Activated T-cell treated with anti-CD3 and anti-CD28 coated beads, Interleukin-2, amount 50 U/mL, for 1 hour (primary cell): Measurements from ENCODE around the gene MT1G.
"Not testable (repeated sequence)": the region's sequence is repeated elsewhere in the genome, so short reads cannot be mapped to it uniquely, and the experiment has no call there.

Experiments used
- DNase-seq: peaks from one replicate; pipeline ENCODE4 v3.0.0-alpha.2; 2020

Gene MT1G

DNA sequence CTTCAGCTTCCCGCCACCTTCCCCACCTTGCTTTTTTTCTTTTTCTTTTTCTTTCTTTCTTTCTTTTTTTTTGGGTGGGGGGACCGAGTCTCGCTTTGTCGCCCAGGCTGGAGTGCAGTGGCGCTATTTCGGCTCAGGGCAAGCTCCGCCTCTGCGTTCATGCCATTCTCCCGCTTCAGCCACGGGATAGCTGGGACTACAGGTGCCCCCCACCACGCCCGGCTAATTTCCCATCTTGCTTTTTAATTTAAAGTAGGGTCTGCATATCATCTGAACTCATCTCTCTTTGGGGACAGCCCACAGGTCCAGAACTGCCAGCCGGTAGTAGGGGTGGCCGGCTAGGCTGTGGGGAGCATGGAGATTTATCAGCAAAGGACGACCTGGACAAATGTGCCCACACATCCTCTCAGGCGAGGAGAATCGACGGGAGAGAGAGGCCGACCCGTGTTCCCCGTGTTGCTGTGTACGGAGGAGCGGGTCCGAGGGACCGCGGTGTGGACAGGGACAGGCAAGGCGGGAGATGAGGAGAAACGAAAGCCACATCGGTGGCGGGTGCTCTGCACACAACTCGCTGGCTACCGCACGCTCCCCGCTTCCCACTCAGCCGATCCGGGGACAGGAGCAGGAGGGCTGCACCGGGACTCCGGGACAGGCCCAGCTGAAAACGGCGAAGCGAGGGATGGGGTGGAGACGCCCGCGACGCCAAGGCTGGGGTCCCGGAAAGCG is 33.0 kb downstream of the MT1G start:
- DNase-seq, result no peak

DNA sequence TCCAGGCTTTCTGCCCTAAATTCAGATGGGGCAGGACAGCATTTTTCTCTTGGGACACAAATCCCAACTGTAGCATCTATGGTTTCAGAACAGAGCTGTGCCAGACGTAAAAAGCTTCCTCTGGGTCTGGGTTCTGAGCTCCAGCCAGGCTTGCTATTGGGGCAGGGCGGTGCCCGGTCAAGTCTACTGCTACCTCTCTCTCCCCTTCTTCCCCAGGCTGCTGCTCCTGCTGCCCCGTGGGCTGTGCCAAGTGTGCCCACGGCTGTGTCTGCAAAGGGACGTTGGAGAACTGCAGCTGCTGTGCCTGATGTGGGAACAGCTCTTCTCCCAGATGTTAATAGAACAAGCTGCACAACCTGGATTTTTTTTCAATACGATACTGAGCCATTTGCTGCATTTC is 34.3 kb downstream of the MT1G start:
- no peak for DNase-seq

DNA sequence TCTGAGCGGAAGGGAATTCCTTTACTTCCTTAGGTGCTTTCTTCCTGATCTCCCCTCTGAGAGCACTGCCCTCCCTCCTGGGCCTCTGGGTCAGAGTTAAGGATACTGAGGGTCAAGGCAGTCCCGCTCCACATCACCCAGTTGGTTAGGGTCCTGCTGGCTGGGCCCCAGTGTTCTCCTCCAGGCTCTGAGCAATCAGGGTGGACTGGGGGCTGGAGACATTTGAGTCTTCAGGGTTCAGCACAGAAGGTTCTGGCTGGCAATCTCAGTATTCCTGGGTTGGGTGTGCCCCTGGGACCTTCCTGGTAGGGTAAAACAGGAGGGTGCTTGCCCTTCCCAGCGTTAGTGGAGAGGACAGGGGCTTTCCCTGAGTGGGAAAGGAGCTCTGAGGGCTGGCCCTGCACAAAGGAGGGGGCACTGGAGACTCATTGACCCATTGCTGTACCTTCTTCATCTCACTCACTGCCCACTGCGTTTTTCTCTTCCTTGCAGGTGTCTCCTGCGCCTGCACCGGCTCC is 35.0 kb downstream of the MT1G start:
- DNase-seq, result no peak

DNA sequence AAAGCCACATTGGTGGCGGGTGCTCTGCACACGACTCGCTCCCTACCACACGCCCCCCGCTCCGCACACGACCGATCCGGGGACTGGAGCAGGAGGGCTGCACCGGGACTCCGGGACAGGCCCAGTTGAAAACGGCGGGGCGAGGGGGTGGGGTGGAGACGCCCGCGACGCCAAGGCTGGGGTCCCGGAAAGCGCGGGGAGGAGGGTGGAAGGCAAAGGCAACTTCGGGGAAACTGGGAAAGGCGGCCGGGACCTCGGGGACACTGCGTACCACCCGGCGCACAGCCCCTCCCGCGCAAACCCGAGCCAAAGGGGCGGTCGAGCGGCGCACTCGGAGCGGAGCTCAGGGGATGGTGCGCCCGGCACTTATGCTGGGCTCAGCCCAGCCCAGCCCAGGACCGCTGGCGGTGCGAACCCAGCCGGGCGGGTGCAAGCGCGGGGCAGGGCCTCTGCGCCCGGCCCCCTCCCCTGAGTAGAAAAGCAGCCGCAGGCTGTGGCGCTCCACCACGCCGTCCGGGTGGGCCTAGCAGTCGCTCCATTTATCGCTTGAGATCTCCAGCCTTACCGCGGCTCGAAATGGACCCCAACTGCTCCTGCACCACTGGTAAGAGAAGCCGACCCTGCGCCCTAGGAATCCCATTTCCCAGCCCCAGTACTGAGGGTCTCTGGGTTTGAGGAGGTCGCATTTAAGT is 35.6 kb downstream of the MT1G start, which contains the start of gene MT1M:
MT1M (plus strand) TSS at position 504 of the 692 bp plus-strand sequence; CDS start at position 577, 73 bp downstream.
- peak; percentile 29 for DNase-seq

DNA sequence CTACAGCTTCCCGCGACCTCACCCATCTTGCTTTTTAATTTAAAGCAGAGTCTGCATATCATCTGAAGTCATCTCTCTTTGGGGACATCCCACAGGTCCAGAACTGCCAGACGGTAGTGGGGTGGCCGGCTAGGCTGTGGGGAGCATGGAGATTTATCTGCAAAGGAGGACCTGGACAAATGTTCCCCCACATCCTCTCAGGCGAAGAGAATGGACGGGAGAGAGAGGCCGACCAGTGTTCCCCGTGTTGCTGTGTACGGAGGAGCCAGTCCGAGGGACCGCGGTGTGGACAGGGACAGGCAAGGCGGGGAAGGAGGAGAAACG is 36.1 kb downstream of the MT1G start:
- no peak for DNase-seq

DNA sequence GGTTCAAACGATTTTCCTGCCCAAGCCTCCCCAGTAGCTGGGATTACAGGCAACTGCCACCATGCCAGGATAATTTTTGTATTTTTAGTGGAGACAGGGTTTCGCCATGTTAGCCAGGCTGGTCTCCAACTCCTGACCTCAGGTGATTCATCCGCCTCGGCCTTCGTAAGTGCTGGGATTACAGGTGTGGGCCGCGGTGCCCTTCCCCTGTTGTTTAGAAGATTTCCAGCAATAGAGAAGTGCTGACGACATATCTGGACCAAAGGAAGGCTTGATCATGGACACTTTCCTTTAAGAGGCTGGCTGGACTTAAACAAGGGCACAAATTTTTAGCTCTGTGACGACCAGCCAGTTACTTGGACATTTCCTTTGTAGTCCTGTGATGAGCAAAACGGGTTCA is 36.7 kb downstream of the MT1G start:
- no peak for DNase-seq

DNA sequence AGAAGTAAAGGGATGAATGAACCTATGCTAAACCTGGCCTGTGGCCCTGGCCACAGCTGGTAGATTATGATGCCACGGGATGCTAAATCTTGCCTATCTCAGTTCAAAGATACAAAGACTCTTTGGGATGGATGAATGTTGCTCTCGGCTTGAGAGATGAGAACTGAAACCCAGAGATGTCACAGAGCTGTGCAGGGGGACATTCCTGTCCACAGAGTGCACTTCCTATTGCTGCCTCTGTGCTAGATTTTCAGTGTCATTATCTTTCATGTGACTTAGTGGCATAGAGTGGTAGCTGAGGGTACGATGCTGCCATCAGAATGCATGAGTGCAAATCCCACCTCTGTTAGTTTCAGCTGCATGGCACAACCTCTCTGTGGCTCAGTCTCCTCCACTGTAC is 37.7 kb downstream of the MT1G start:
- DNase-seq, result no peak

DNA sequence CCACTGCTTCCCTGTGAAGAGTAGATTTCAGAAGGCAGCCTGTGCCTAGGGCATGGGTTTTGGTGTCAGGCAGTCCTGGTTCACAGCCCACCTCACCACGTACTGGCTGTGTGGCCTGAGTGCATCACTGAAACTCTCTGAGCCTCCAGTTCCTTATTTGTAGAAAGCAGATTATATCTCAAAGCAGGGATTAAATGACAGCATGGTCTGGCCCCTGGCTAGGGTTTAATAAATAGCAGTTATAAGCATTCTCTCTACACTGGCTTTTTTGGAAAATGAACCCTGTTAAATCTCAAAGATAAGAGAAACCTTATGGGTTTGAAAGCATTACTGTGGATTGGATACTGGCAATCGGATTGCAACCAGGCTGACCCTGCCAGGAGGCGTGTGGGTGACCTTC is 38.3 kb downstream of the MT1G start:
- DNase-seq, result no peak

DNA sequence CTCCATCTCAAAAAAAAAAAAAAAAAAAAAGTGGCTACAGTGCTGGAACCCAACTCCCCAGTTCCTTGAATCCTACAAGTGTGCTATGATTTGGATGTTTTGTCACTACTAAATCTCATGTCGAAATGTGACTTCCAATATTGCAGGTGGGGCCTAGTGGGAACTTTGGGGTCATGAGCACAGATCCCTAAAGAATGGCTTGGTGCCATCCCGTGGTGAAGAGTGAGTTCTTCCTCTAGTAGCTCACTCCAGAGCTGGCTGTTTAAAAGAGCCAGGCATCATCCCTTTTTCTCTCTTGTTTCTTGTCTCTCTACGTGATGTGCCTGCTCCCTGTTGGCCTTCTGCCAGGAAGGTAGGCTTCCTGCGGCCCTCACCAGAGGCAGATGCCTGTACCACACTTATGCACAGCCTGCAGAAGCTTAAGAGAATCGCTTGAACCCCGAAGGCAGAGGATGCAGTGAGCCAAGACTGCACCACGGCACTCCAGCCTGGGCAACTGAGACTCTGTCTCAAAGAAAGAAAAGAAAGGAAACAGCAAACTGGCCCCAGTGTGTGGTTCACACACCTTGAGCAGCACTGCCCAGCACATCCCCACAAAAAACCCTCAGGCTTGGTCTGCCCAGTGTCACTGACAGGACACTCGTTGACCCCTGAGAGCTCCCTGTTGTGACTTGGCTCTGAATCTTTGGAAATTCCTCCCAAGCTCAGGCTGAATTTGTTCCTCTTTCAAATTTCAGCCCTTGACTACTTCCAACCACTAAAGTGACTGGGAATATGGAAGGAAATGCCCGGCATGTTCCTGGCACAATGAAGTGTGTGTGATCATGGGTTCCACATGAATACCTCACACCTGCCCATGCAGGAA is 39.1 kb downstream of the MT1G start:
- DNase-seq, result no peak

DNA sequence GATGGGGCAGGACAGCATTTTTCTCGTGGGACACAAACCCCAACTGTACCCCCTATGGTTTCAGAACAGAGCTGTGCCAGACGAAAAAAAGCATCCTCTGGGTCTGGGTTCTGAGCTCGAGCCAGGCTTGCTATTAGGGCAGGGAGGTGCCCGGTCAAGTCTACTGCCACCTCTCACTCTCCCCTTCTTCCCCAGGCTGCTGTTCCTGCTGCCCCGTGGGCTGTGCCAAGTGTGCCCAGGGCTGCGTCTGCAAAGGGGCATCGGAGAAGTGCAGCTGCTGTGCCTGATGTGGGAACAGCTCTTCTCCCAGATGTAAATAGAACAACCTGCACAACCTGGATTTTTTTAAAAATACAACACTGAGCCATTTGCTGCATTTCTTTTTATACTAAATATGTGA is 41.2 kb downstream of the MT1G start:
- no peak for DNase-seq

DNA sequence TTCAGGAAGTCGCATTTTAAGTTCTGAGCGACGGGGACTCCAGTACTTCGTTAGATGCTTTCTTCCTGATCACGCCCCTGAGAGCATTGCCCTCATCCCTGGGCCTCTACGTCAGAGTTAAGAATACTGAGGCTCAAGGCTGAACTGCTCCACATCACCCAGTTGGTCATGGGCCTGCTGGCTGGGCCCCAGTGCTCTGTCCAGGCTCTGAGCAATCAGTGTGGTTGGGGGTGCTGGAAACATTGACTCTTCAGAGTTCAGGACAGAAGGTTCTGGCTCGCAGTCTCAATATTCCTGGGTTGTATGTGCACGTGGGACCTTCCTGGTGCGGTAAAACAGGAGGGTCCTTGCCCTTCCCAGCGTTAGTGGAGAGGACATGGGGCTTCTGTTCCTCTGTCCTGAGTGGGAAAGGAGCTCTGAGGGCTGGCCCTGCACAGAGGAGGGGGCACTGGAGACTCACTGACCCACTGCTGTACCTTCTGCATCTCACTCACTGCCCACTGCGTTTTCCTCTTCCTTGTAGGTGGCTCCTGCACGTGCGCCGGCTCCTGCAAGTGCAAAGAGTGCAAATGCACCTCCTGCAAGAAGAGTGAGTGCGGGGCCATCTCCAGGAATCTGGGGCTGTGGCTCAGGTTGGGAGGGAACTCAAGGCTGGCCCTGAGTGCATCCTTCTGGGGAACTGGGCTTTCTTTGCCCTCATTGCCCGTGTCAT is 41.8 kb downstream of the MT1G start:
- no peak for DNase-seq

DNA sequence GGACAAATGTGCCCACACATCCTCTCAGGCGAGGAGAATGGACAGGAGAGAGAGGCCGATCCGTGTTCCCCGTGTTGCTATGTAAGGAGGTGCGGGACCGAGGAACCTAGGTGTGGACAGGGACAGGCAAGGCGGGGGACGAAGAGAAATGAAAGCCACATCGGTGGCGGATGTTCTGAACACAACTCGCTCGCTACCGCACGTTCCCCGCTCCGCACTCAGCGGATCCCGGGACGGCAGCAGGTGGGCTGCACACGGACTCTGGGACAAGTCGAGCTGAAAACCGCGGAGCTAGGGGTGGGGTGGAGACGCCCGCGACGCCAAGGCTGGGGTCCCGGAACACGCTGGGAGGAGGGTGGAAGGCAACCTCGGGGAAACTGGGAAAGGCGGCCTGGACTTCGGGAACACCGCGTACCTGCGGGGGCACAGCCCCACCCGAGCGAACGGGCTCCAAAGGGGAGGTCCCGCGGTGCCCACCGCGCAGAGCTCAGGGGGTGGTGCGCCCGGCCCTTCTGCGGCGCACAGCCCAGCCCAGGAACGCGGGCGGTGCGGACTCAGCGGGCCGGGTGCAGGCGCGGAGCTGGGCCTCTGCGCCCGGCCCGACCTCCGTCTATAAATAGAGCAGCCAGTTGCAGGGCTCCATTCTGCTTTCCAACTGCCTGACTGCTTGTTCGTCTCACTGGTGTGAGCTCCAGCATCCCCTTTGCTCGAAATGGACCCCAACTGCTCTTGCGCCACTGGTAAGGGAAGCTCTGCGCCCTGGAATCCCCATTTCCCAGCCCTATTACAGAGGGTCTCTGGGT is 42.5 kb downstream of the MT1G start, which contains the start of gene MT1E:
MT1E (plus strand) TSS at position 642 of the 803 bp plus-strand sequence; CDS start at position 713, 71 bp downstream.
- DNase-seq, result peak; percentile 58

DNA sequence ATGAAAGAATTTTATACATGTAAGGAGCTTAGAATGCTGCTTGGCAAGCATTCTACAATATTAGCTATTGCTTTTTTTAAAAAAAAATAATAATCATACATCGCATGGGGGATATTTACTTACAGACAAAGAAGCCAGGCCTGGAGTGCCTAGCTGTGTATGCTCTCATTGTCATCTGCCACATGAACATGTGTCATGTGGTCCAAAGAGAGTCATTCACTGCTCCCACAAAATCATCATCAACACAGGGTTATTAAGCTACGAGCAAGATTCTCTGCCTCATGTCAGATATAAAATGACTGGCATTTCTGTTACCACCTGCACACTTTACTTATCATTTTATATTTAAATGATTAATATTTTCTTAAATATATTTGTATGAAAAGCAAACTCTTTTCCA is 44.2 kb downstream of the MT1G start:
- DNase-seq, result no peak

DNA sequence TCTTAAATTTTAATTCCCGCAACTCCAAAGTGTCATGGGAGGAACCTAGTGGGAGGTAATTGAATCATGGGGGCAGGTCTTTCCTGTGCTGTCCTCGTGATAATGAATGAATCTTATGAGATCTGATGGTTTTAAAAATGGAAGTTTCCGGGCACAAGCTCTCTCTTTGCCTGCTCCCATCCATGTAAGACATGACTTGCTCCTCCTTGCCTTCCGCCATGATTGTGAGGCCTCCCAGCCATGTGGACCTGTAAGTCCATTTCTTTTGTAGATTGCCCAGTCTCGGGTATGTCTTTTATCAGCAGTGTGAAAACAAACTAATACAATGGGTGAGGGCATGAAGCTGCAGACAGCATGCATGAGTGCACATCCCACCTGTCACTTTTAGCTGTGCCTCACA is 44.7 kb downstream of the MT1G start:
- DNase-seq, result not testable (repeated sequence)

DNA sequence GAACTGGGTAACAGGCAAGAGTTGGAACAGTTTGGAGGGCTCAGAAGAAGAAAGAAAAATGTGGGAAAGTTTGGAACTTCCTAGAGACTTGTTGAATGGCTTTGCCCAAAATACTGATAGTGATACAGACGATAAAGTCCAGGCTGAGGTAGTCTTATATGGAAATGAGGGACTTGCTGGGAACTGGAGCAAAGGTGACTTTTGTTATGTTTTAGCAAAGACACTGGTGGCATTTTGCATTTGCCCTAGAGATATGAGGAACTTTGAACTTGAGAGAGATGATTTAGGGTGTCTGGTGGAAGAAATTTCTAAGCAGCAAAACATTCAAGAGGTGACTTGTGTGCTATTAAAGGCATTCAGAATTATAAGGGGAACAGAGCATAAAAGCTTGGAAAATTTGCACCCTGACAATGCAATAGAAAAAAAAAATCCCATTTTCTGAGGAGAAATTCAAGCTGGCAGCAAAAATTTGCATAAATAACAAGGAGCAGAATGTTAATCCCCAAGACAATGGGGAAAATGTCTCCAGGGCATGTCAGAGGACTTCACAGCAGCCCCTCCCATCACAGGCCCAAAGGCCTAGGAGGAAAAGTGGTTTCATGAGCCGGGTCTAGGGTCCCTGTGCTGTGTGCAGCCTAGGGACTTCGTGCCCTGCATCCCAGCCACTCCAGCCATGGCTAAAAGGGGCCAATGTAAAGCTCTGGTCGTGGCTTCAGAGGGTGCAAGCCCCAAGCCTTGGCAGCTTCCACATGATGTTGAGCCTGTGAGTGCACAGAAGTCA is 46.0 kb downstream of the MT1G start:
- DNase-seq, result not testable (repeated sequence)

DNA sequence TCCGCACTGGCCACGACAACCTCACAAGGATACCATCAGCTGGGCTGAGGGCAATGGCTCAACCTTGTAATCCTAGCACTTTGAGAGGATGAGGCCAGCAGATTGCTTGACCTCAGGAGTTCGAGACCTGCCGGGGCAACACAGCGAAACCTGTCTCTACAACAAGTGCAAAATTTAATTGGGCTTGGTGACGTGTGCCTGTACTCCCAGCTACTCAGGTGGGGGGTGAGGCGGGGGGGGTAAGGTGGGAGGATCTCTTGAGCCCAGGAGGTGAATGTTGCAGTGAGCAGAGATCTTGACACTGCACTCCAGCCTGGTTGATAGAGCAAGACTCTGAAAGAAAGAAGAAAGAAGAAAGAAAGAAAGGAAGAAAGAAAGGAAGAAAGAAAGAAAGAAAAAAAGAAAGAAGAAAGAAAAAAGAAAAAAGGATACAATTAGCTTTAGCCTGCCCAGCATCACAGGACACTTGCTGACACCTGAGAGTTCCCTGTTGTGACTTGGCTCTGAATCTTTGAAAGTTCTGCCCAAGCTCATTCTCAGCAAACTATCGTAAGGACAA is 47.4 kb downstream of the MT1G start:
- DNase-seq, result no peak

DNA sequence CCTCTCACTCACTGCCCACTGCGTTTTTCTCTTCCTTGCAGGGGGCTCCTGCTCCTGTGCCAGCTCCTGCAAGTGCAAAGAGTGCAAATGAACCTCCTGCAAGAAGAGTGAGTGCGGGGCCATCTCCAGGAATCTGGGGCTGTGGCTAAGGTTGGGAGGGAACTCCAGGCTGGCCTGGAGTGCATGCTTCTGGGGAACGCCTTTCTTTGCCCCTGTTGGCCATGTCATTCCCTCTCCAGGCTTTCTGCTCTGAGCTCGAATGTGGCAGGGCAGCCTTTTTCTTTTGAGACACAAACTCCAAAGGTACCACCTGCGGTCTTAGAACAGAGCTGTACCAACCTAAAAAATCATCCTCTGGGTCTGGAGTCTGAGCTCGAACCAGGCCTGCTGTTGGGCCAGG is 49.7 kb downstream of the MT1G start:
- no peak for DNase-seq

DNA sequence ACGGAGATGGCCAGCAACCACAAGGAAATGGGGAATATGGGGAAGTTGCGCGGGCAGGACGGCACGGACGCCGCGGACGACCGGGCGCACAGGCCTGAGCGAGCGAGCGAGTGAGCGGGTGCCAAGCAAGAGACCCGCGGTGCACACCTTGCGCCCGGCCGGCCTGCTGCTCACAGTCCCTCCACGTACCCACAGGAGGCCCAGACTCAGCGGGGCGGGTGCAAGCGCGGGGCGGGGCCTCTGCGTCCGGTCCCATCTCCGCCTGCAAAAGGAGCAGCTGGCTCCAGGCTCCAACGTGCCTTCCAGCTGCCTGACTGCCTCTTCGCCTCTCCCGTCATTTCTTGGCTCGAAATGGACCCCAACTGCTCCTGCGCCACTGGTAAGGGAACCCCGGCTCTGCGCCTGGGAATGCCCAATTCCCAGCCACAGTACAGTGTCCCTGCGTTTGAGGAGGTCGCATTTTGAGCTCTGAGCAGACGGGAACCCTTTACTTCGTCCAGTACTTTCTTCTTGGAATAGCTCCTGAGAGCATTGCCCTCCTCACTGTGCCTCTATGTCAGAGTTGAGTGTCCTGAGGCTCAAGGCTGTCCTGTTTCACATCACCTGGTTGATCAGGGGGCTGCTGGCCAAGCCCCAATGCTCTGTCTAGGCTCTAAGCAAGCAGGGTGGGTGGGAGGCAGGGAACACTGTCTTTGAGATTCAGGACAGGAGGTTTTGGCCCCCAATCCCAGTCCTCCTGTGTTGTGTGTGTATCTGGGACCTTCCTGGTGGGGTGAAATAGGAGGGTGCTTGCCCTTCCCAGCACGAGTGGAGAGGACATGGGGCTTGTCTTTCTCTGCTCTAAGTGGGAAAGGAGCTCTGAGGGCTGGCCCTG is 50.4 kb downstream of the MT1G start:
- peak; percentile 53 for DNase-seq
